GM19099 (cell line): ENCODE results near the gene AREG.

Experiments
- POLR2A ChIP-seq: IDR thresholded peaks from 3 replicates; pipeline ENCODE4 v1.6.1; 2011; ENCODE audit warnings: low read depth; ENCODE audit not compliant: insufficient read length; ENCODE audit errors: extremely low read depth

AREG gene

DNA sequence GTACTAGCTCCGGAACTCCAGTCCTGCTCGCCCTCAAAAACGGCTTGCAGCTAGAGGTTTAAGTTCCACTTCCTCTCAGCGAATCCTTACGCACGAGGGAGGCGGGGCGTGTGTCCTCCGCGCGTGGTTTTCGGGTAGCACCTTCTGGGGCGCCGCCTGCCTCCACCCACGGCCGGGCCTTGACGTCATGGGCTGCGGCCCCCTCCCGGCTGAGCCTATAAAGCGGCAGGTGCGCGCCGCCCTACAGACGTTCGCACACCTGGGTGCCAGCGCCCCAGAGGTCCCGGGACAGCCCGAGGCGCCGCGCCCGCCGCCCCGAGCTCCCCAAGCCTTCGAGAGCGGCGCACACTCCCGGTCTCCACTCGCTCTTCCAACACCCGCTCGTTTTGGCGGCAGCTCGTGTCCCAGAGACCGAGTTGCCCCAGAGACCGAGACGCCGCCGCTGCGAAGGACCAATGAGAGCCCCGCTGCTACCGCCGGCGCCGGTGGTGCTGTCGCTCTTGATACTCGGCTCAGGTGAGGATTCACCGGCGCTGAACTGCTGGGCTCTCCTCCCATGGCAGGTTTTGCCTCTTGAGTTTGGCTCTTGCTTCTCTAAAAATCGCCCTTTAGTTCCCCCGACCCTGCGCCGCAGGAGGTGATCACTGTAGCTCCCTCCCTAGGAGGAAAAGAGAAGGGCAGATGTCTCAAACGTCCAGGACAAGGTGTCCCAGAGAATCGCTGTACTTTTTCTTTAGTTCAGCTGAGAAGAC is at the start of gene AREG:
Gene AREG (plus strand): TSS at position 246 of the 752 bp plus-strand sequence. CDS start 210 bp downstream, at position 456.
- no peak for TF ChIP-seq POLR2A

DNA sequence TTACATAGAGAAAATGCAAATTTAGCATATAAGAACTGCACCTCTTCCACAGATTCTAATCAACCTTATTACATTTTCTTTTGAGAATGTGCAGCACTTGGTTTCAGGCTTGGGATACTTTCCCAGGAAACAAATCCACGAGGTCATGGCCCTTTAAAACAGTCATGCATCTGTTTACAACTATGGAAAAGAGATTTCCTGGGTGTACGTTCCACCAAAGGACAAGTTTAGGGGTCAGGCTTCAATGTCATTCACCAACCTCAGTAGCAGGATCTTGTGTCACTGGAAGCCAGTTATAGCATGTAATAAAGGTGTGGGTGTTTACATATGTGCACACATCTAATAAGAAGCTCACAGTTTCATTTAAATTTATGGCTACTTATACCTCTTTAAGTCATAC is 49.3 kb upstream of the AREG start:
- TF ChIP-seq POLR2A: no peak

DNA sequence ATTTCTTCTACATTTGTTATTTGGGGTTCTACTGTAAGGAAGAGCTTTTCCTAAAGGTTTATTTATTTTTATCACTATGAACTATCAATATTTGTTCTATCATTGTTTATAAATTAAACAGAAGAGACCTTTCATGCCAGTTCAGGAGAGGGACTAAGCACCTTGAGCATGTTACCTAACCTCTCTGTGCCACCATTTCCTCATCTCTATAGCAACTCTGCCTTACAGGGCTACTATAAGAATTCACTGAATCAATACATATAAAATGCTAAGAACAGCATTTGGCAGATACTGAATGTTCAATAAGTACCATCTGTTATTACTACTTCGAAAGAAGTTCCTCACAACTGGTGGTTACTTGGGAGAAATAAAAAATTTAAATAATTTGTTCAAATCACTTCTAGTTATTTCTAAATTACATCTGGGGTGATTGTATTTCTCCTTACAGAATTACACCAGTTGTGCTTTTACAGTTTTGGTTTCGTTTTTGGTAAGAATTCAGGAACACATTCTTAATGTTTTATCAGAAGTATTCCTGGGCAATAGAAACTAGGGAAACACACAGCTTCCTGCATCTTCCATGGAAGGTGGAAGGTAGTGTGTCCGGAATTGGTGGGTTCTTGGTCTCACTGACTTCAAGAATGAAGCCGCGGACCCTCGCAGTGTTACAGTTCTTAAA is 47.0 kb upstream of the AREG start:
- TF ChIP-seq POLR2A: no peak

GRCh38 chr4:74400395-74400794 is 44.5 kb upstream of the AREG start:
- TF ChIP-seq POLR2A: no peak

DNA sequence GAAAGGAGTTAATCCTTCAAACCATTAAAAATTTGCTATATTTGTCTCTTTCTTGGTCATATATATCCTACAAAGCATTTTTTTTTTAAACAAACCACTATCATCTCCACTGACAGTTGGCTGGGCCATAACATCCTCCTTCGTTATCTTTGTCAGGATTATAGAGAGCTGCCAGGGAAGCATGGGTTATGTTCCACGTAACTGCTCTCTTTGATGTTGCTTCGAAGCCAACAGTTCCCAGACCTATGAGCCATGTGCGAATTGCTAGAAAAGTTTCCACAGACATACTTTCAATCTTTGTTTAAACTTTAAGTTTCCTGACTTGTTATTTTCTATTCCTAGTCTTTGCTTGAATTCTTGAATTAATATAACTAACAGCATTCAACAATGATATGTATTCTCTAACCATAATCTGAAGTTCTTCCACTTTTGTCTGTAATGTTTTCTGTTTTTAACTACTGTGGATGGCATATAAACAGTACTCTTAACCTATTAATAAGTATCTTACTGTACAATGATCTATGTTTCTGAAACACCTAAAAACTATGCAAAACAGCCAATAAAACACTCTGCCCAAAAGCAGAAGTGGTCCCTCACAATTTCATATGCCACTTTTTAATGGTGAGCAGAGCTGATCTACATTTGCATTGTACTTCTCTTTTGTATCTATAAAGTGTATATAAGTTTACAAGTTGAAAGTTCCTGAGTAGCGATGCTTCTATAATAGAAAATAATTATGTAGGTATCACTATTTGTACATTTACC is 42.1 kb upstream of the AREG start:
- no peak for TF ChIP-seq POLR2A

DNA sequence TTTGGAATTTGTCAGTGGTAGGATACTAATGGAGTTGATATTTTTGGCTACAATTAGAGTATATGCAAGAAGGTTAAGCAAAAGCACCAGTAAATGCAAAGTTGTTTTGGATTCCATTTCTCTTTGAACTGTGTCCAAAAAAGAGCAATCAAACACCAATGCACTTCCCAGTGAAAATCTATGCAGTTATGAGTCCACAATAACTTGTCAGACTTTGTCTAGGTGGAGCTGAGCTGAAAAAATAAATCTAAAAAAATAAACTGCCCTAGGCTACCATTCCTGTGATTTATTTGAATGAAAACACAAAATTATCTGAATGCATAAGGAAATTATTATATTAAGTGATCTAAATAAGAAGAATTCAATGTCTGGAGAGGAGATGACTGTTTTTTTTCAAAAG is 37.0 kb upstream of the AREG start:
- no peak for TF ChIP-seq POLR2A

DNA sequence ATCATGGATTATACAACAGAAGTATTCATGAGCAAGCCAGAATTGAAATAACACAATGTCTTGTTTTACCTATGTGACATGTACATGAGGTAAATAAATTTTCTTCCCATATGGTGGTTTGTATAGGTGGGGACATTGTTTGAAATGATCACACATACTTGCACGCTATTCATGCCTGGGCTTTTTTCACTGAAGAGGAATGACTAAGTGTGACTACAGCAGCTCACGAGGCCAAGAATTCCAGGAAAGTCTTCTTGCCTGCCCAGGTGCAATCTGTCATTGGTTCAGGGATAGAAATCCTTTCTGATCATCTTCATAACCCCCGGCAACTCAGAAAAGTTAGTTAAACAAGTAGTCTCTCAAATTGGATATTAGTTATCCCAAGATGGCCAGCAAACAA is 36.3 kb upstream of the AREG start:
- no peak for TF ChIP-seq POLR2A

DNA sequence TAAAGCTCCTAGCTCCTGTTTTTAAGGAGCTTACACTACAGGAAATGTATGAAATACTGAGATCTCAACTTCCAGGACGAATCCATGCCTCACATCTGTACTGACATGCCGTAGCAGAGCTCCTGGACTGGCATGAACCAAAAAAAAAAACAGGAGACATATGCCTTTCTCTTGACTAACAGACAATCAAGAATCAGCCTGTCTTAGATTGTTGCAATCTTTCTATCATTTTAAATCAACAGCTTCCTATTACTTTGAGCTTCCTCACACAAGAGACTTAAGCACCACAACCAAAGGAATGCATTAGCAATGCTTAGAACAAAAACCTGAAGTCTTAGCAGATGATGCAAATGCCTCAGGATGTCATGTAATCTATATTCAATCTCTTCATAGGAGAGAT is 34.7 kb upstream of the AREG start:
- TF ChIP-seq POLR2A: no peak

- no peak for TF ChIP-seq POLR2A
Observed at GRCh38 chr4:74412225-74412624, 32.7 kb upstream of the AREG start.

DNA sequence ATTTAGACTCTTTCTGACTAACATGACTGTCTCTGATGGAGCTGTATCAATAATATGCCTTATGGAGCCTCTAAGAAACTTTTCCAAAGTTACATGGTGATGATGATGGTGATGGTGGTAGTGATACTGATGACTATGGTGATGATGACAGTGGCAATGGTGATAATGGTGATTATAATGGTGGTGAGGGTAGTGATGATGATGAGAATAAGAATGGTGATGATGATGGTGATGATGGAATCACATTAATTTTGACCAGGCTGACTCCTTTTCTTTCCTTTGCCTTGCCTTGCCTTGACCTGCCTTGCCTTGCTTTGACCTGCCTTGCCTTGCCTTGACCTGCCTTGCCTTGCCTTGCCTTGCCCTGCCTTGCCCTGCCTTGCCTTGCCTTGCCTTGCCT is 31.7 kb upstream of the AREG start:
- no peak for TF ChIP-seq POLR2A

DNA sequence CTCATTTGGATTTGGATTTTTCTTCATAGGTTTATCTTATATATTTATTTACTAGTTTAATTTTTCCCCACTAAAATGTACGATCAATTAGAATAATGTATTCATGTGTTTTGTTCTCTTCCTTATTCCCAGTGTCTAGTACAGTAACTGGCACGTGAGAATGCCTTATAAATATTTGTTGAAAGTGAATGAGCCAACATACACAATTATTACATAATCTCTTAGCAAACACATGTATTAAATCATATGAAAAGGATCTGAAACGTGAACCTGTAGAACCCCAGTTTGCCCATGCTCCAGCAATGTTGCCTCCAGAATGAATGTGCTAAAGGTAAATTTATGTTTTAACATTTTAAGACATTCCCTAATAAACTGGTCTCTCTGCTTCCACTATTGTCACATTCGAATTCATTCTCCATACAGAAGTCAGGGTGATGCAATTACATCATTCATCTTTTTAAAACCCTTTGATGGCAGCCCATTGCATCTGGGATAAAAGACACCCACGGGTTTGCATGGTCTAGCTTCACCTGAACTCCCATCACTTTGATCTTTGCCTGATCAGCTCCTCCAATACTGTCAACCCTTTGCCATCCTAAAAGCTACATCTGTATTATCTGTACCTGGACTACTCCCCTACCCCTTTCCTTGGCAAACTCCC is 30.7 kb upstream of the AREG start:
- TF ChIP-seq POLR2A: no peak

DNA sequence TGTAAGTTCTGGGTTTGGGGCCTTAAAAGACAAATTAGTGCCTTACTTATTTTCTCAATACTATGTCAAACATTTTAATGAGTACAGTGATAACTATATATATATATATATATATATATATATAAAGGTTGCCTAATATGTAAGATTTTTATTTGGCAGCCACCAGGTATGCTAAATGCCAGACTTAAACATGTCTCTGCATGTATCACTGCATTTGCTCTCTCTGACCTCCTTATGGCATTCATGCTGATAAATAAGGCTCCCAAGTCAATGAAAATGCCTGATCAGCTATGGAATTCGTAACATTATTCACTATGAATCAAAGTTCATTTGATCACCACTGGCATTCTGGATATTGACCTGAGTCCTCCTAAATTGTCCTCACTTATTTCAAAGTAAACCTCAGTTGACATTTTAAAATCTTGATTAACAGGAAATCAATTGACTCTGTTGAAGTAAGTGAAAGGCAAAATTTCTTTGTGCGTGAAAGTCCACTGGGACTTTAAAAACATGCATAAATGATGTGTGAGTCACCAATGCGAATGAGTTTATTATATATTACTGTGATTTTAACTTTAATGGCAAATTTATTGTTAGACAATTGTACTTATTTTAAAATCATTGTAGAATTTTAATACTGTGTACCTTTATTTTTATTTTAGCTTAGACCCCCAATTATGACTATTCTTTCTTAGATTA is 29.2 kb upstream of the AREG start:
- TF ChIP-seq POLR2A: no peak

DNA sequence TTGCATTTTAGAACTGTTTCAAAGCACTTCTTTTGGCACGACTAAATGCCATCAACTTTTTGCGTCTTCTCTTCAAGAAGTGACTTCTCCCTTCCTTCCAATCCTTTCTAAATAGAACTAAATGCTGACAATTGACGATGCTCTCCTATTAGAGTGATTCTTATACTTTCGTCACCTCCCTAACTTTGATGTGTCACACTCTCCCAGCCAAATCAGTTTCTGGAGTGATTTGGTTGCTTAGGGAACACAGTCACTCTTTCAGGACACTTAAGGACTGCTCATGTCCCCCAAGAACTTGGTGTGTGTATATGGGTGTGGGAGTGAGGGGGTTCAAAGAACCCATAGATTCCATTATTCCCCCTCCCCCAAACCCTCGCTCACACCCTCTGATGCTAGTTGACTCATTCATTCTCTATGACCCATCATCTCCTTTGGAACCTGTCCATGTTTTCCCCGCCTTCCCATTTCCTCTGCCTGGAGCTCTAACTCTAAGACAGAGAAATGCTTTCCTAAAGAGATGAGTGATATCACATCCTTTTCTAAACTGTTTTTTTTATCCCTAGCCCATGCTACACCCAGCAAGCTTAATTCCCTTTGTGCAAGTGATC is 26.8 kb upstream of the AREG start:
- TF ChIP-seq POLR2A: no peak

DNA sequence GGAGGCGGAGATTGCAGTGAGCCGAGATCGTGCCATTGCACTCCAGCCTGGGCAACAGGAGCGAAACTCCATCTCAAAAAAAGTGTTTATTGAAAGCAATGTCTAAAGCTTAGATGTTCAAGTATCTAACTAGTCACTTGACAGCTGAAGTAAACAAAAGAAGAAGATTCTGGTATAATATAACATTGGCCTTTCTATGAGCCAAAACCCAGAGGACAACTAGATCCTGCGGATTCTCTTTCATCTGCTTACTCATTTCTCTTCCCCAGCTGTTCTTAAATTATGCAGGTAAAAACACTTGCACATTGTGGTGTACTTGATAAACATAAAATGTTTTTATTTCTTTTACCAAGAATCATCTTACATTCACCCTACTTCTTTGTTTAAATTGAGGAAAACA is 24.1 kb upstream of the AREG start:
- no peak for TF ChIP-seq POLR2A

- no peak for TF ChIP-seq POLR2A
Observed at GRCh38 chr4:74423104-74423503, 21.8 kb upstream of the AREG start.

DNA sequence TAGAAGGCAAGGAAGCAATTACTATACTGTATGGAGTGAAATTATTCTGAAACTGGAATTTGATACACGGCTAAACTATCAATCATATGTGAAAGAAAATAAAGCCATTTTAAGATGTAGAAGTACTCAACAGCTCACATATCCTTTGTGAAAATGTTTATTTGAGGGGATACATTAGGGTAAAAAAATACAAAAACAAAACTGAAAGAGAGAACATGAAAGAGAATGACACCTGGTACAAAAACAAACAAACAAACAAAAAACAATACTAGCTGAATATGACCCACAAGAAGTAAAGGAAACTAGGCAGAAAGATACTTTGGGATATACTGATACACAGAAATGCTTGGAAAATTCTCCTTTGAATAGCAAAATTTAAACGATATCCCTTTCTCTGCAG is 20.8 kb upstream of the AREG start:
- TF ChIP-seq POLR2A: no peak
